GM12878 (cell line): Measurements from ENCODE around the gene SLC2A1. TPM values are rescaled to one million over a fixed set of nuclear protein-coding genes. Genes with fewer than 3 reads are reported as not detected.
A peak's percentile ranks its signal among the peaks of the same experiment; 100 is the strongest.

Experiments used
- CBX3 ChIP-seq: fragments of 200-600 bp; sonication (generic); IDR thresholded peaks from 2 replicates; pipeline ENCODE4 v1.6.1; 2016; ENCODE audit warnings: low read depth, borderline replicate concordance
- FOXM1 ChIP-seq: IDR thresholded peaks from 2 replicates; pipeline ENCODE4 v1.6.1; 2012; ENCODE audit warnings: low read depth, mild to moderate bottlenecking, inconsistent platforms, low read length, moderate library complexity
- GABPA ChIP-seq: IDR thresholded peaks from 2 replicates; pipeline ENCODE4 v1.6.1; 2014; ENCODE audit warnings: antibody characterized with exemption, low read depth, mild to moderate bottlenecking, inconsistent platforms
- KDM1A ChIP-seq: fragments of 200-600 bp; sonication (generic); IDR thresholded peaks from 2 replicates; pipeline ENCODE4 v1.6.1; 2016; ENCODE audit warnings: borderline replicate concordance
- MEF2A ChIP-seq: IDR thresholded peaks from 2 replicates; pipeline ENCODE4 v1.6.1; 2011; ENCODE audit warnings: low read depth, mild to moderate bottlenecking, low read length, moderate library complexity; ENCODE audit not compliant: insufficient read depth
- NFYB ChIP-seq: IDR thresholded peaks from 2 replicates; pipeline ENCODE4 v1.6.1; 2011; ENCODE audit warnings: low read depth, mild to moderate bottlenecking, low read length, improper control_type of control experiment, moderate library complexity; ENCODE audit not compliant: insufficient read depth
- NR2C2 ChIP-seq: IDR thresholded peaks from 2 replicates; pipeline ENCODE4 v1.6.1; 2011; ENCODE audit warnings: borderline replicate concordance, low read depth; ENCODE audit not compliant: control insufficient read depth, insufficient read length
- SMAD1 ChIP-seq: fragments of 450-650 bp; IDR thresholded peaks from 2 replicates; pipeline ENCODE4 v1.6.1; 2018; ENCODE audit warnings: mild to moderate bottlenecking, low read depth; ENCODE audit not compliant: partially characterized antibody
- SREBF1 ChIP-seq: IDR thresholded peaks from 2 replicates; pipeline ENCODE4 v1.6.1; 2012; ENCODE audit warnings: mild to moderate bottlenecking, low read length
- SUPT20H ChIP-seq: IDR thresholded peaks from 2 replicates; pipeline ENCODE4 v1.6.1; 2011; ENCODE audit warnings: low read depth, mild to moderate bottlenecking, low read length, moderate library complexity, borderline replicate concordance; ENCODE audit not compliant: control insufficient read depth
- ZNF217 ChIP-seq: fragments of 450-650 bp; IDR thresholded peaks from 2 replicates; pipeline ENCODE4 v1.6.1; 2017; ENCODE audit warnings: antibody characterized with exemption, mild to moderate bottlenecking
- ZNF24 ChIP-seq: fragments of 450-650 bp; IDR thresholded peaks from 2 replicates; pipeline ENCODE4 v1.6.1; 2017; ENCODE audit warnings: antibody characterized with exemption, mild to moderate bottlenecking
- polyA plus RNA-seq, 11 experiments: library from polyadenylated mRNA; depleted of rRNA in 4 of 11; unstranded in 6 of 11; stranded (reverse) in 5 of 11; fragments of >200 nt; fragmentation: Nextera tagmentation in 4 of 11; fragmentation: Illumina TruSeq in 1 of 11; extraction: Ambion mirVana in 4 of 11; extraction: Trizol in 1 of 11; gene quantifications; 1 replicate in 1 of 11; 2 replicates in 10 of 11; pipeline versions ENCODE4 v1.2.1 to v1.2.3, GENCODE V29; 2011 to 2016; ENCODE audit warnings: inconsistent platforms in 2 of 11, missing spikeins in 2 of 11, low read depth in 1 of 11
- total RNA-seq, 4 experiments: library from RNA; depleted of rRNA in 3 of 4; stranded (reverse); fragments of >200 nt in 3 of 4; fragmentation: Illumina TruSeq in 1 of 4; extraction: Trizol in 1 of 4; gene quantifications; 2 replicates each; pipeline versions ENCODE4 v1.2.1 to v1.2.3, GENCODE V29; 2013 to 2021
- TF ChIP-seq, protein P1 (sequence below): fragments of 450-650 bp; IDR thresholded peaks from 2 replicates; pipeline ENCODE4 v1.6.1; 2017; ENCODE audit warnings: mild to moderate bottlenecking
- TF ChIP-seq, protein P2 (sequence below): fragments of 450-650 bp; IDR thresholded peaks from 2 replicates; pipeline ENCODE4 v1.6.1; 2017; ENCODE audit warnings: borderline replicate concordance
- TF ChIP-seq, protein P3 (sequence below): fragments of 450-650 bp; formaldehyde crosslinking; IDR thresholded peaks from 2 replicates; pipeline ENCODE4 v1.4.0; 2022; ENCODE audit warnings: mild to moderate bottlenecking, moderate library complexity
- TF ChIP-seq, protein P4 (sequence below): IDR thresholded peaks from 2 replicates; pipeline ENCODE4 v1.6.1; 2012; ENCODE audit warnings: low read length, inconsistent platforms
- TF ChIP-seq, protein P5 (sequence below): fragments of 450-650 bp; IDR thresholded peaks from 2 replicates; pipeline ENCODE4 v1.6.1; 2014; ENCODE audit warnings: mild to moderate bottlenecking
- TF ChIP-seq, protein P6 (sequence below): fragments of 450-650 bp; IDR thresholded peaks from 2 replicates; pipeline ENCODE4 v1.6.1; 2016; ENCODE audit warnings: mild to moderate bottlenecking

The SLC2A1 gene
- total and polyA plus RNA-seq, 10 of the 15 experiments (the other 5 are each of a cell fraction or from before 2014, with no cell fraction given): 5.7 to 66.0 (median 44.2) TPM

DNA sequence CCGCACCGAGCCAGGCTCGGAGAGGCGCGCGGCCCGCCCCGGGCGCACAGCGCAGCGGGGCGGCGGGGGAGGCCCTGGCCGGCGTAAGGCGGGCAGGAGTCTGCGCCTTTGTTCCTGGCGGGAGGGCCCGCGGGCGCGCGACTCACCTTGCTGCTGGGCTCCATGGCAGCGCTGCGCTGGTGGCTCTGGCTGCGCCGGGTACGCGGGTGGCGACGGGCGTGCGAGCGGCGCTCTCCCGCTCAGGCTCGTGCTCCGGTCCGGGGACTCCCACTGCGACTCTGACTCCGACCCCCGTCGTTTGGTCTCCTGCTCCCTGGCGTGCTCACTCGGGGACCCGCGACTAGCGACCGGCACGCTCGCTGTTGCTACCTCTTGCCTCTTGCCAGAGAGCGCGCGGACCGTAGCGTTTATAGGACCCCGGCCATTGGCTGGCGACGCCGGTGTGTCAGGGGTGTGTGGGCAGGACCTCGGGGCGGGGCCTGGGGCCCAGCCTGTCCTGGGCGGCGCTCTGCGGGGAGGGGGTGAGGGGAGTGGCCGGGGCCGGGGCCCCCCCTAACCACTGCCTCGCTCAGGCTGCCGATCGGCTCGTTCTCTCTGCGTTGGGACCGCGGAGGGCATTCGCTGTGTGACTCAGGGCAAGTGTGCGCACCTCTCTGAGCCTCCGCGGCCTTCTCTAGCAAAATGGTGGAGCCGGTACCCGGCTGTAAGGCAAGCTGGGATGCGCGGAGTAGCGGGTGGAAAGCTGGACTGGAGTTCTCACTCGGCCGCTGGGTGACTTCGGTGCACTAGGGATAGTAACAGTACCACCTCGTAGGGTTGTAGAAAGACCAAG, at the start of gene SLC2A1 (continued):
- TF ChIP-seq, protein P1, sequence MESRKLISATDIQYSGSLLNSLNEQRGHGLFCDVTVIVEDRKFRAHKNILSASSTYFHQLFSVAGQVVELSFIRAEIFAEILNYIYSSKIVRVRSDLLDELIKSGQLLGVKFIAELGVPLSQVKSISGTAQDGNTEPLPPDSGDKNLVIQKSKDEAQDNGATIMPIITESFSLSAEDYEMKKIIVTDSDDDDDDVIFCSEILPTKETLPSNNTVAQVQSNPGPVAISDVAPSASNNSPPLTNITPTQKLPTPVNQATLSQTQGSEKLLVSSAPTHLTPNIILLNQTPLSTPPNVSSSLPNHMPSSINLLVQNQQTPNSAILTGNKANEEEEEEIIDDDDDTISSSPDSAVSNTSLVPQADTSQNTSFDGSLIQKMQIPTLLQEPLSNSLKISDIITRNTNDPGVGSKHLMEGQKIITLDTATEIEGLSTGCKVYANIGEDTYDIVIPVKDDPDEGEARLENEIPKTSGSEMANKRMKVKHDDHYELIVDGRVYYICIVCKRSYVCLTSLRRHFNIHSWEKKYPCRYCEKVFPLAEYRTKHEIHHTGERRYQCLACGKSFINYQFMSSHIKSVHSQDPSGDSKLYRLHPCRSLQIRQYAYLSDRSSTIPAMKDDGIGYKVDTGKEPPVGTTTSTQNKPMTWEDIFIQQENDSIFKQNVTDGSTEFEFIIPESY: no peak
- no peak for TF ChIP-seq KDM1A
- TF ChIP-seq SUPT20H: no peak
- peak; percentile 20 for TF ChIP-seq SMAD1
- TF ChIP-seq GABPA: no peak
- TF ChIP-seq MEF2A: no peak
- no peak for TF ChIP-seq ZNF24
- TF ChIP-seq, protein P2, sequence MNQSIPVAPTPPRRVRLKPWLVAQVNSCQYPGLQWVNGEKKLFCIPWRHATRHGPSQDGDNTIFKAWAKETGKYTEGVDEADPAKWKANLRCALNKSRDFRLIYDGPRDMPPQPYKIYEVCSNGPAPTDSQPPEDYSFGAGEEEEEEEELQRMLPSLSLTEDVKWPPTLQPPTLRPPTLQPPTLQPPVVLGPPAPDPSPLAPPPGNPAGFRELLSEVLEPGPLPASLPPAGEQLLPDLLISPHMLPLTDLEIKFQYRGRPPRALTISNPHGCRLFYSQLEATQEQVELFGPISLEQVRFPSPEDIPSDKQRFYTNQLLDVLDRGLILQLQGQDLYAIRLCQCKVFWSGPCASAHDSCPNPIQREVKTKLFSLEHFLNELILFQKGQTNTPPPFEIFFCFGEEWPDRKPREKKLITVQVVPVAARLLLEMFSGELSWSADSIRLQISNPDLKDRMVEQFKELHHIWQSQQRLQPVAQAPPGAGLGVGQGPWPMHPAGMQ: no peak
- TF ChIP-seq, protein P3, sequence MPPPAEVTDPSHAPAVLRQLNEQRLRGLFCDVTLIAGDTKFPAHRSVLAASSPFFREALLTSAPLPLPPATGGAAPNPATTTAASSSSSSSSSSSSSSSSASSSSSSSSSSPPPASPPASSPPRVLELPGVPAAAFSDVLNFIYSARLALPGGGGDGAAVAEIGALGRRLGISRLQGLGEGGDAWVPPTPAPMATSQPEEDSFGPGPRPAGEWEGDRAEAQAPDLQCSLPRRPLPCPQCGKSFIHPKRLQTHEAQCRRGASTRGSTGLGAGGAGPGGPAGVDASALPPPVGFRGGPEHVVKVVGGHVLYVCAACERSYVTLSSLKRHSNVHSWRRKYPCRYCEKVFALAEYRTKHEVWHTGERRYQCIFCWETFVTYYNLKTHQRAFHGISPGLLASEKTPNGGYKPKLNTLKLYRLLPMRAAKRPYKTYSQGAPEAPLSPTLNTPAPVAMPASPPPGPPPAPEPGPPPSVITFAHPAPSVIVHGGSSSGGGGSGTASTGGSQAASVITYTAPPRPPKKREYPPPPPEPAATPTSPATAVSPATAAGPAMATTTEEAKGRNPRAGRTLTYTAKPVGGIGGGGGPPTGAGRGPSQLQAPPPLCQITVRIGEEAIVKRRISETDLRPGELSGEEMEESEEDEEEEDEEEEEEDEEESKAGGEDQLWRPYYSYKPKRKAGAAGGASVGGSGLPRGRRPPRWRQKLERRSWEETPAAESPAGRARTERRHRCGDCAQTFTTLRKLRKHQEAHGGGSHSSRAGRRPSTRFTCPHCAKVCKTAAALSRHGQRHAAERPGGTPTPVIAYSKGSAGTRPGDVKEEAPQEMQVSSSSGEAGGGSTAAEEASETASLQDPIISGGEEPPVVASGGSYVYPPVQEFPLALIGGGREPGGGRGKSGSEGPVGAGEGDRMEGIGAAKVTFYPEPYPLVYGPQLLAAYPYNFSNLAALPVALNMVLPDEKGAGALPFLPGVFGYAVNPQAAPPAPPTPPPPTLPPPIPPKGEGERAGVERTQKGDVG (CRISPR knock-in tag): no peak
- TF ChIP-seq FOXM1: no peak
- TF ChIP-seq ZNF217: peak; percentile 84
- TF ChIP-seq, protein P4, sequence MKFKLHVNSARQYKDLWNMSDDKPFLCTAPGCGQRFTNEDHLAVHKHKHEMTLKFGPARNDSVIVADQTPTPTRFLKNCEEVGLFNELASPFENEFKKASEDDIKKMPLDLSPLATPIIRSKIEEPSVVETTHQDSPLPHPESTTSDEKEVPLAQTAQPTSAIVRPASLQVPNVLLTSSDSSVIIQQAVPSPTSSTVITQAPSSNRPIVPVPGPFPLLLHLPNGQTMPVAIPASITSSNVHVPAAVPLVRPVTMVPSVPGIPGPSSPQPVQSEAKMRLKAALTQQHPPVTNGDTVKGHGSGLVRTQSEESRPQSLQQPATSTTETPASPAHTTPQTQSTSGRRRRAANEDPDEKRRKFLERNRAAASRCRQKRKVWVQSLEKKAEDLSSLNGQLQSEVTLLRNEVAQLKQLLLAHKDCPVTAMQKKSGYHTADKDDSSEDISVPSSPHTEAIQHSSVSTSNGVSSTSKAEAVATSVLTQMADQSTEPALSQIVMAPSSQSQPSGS: no peak
- peak; percentile 48; the same call in 1 of the 2 replicates for TF ChIP-seq NFYB
- no peak for TF ChIP-seq CBX3
- no peak for TF ChIP-seq SREBF1
- TF ChIP-seq, protein P5, sequence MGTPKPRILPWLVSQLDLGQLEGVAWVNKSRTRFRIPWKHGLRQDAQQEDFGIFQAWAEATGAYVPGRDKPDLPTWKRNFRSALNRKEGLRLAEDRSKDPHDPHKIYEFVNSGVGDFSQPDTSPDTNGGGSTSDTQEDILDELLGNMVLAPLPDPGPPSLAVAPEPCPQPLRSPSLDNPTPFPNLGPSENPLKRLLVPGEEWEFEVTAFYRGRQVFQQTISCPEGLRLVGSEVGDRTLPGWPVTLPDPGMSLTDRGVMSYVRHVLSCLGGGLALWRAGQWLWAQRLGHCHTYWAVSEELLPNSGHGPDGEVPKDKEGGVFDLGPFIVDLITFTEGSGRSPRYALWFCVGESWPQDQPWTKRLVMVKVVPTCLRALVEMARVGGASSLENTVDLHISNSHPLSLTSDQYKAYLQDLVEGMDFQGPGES: no peak
- TF ChIP-seq, protein P6, sequence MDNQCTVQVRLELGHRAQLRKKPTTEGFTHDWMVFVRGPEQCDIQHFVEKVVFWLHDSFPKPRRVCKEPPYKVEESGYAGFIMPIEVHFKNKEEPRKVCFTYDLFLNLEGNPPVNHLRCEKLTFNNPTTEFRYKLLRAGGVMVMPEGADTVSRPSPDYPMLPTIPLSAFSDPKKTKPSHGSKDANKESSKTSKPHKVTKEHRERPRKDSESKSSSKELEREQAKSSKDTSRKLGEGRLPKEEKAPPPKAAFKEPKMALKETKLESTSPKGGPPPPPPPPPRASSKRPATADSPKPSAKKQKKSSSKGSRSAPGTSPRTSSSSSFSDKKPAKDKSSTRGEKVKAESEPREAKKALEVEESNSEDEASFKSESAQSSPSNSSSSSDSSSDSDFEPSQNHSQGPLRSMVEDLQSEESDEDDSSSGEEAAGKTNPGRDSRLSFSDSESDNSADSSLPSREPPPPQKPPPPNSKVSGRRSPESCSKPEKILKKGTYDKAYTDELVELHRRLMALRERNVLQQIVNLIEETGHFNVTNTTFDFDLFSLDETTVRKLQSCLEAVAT: peak; percentile 73
- TF ChIP-seq NR2C2: no peak
